Nephron progenitor cell (in vitro differentiated cells): ENCODE results near the gene PTBP3.

ENCODE experiments used
- DNase-seq: peaks from one replicate; pipeline ENCODE4 v3.0.0; 2021
- H3K27ac Mint-ChIP-seq: 2 replicates; pipeline ENCODE4 v1.8.0; 2021; ENCODE audit warnings: mild to moderate bottlenecking, moderate library complexity, mixed read lengths
- H3K27me3 Mint-ChIP-seq: 2 replicates; pipeline ENCODE4 v1.8.0; 2021; ENCODE audit warnings: mild to moderate bottlenecking, low read depth, mixed read lengths; ENCODE audit not compliant: poor library complexity
- H3K36me3 Mint-ChIP-seq: 2 replicates; pipeline ENCODE4 v1.8.0; 2021; ENCODE audit warnings: low read depth, mixed read lengths
- H3K4me1 Mint-ChIP-seq: 2 replicates; pipeline ENCODE4 v1.8.0; 2021; ENCODE audit warnings: mixed read lengths
- H3K4me3 Mint-ChIP-seq: 2 replicates; pipeline ENCODE4 v1.8.0; 2021; ENCODE audit warnings: mild to moderate bottlenecking, moderate library complexity, mixed read lengths
- H3K9me3 Mint-ChIP-seq: 2 replicates; pipeline ENCODE4 v1.8.0; 2021; ENCODE audit warnings: mild to moderate bottlenecking, moderate library complexity, mixed read lengths
- TF ChIP-seq, protein P1 (sequence below): fragments of 200-600 bp; sonication (generic); IDR thresholded peaks from 2 replicates; pipeline ENCODE4 v1.5.0; 2021; ENCODE audit warnings: antibody characterized with exemption

Gene PTBP3

DNA sequence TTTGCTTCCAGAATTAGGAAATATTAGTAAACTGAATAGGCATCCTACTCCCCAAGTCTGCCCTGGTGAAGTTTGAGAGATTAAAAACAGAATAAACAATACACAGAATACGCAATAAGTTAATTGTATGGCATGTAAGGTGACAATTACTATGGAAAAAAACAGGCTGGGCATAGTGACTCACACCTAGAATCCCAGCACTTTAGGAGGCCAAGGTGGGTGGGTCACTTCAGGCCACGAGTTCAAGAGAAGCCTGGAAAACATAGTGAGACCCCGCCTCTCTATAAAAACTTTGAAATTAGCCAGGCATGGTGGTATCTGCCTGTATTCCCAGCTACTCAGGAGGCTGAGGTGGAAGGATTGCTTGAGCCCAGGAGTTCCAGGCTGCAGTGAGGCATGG is 94.1 kb downstream of the PTBP3 start:
- TF ChIP-seq, protein P1, sequence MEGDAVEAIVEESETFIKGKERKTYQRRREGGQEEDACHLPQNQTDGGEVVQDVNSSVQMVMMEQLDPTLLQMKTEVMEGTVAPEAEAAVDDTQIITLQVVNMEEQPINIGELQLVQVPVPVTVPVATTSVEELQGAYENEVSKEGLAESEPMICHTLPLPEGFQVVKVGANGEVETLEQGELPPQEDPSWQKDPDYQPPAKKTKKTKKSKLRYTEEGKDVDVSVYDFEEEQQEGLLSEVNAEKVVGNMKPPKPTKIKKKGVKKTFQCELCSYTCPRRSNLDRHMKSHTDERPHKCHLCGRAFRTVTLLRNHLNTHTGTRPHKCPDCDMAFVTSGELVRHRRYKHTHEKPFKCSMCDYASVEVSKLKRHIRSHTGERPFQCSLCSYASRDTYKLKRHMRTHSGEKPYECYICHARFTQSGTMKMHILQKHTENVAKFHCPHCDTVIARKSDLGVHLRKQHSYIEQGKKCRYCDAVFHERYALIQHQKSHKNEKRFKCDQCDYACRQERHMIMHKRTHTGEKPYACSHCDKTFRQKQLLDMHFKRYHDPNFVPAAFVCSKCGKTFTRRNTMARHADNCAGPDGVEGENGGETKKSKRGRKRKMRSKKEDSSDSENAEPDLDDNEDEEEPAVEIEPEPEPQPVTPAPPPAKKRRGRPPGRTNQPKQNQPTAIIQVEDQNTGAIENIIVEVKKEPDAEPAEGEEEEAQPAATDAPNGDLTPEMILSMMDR, result no peak
- H3K36me3 Mint-ChIP-seq, result peaks cover 12% of the 10 kb centered on the region
- no peak overlapping the region for H3K4me3 Mint-ChIP-seq
- no peak overlapping the region for H3K27ac Mint-ChIP-seq
- no peaks in the 10 kb centered on the region for H3K4me1 Mint-ChIP-seq
- DNase-seq, result no peak
- no peaks in the 10 kb centered on the region for H3K27me3 Mint-ChIP-seq
- H3K9me3 Mint-ChIP-seq, result no peaks in the 10 kb centered on the region

DNA sequence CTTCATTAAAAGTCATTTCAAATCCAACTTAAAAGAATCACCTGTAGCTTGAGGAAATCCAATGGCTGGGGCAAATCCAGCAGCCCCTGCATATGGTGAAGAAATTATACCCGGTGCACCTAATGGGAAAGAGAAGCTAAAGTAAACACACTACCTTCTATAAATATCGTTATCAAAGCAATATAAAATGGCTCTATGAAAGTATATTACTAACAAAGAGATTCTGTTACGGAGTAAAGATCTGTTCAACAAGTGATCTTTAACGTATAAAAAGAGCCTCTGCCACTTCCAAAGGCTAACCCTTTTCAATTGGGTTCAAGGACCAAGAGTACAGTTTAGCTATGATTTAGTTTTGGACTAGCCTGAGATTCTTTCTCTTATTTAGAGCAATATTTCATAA is 98.6 kb downstream of the PTBP3 start:
- H3K9me3 Mint-ChIP-seq, result no peaks in the 10 kb centered on the region
- H3K27me3 Mint-ChIP-seq, result no peaks in the 10 kb centered on the region
- H3K27ac Mint-ChIP-seq, result no peak overlapping the region
- H3K4me1 Mint-ChIP-seq, result peaks cover 7% of the 10 kb centered on the region
- TF ChIP-seq, protein P1, result no peak
- H3K36me3 Mint-ChIP-seq, result peaks cover 11% of the 10 kb centered on the region
- H3K4me3 Mint-ChIP-seq, result no peak overlapping the region
- DNase-seq, result no peak

DNA sequence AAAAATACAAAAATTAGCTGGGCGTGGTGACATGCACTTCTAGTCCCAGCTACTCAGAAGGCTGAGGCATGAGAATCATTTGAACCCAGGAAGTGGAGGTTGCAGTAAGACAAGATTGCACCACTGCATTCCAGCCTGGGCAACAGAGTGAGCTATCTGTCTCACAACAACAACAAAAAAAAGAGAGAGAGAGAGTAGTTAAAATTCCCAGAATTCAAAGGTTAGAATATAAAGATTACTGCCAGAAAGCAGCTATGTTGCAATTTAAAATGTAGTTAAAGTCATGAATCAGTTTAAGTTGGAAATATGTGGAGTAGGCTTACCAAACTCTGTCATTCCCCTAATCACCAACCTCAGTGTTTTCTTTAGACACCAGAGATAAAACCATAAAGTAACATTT is 99.7 kb downstream of the PTBP3 start:
- TF ChIP-seq, protein P1, result no peak

DNA sequence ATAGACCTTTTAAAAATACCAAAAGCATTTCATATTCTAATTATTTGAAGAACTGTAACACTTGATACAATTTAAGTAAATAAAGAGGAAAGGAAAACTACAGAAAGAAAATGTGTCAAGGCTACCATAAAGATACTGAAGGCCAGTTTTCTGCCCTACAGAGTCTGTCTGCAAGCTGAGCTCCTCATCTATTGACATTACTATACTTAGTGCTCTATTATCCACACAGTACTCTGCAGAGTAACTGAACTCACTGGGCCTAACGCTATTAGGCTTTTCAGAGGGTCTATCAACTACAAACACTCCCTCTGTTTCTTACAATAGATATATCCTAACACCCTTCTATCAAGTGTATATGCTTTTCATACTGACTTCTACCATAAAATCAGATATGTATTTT is 101.2 kb downstream of the PTBP3 start:
- H3K4me3 Mint-ChIP-seq, result no peak overlapping the region
- H3K9me3 Mint-ChIP-seq, result no peaks in the 10 kb centered on the region
- H3K27ac Mint-ChIP-seq, result peak overlapping the region; percentile 52
- DNase-seq, result no peak
- H3K27me3 Mint-ChIP-seq, result no peaks in the 10 kb centered on the region
- peaks cover 28% of the 10 kb centered on the region for H3K36me3 Mint-ChIP-seq
- TF ChIP-seq, protein P1, result no peak
- peaks cover 7% of the 10 kb centered on the region for H3K4me1 Mint-ChIP-seq

More for the DNA sequence above, 99.7 kb downstream of the PTBP3 start:
- H3K27me3 Mint-ChIP-seq, result no peaks in the 10 kb centered on the region
- H3K4me3 Mint-ChIP-seq, result no peak overlapping the region
- H3K9me3 Mint-ChIP-seq, result no peaks in the 10 kb centered on the region
- no peak overlapping the region for H3K27ac Mint-ChIP-seq
- DNase-seq, result no peak
- peaks cover 16% of the 10 kb centered on the region for H3K36me3 Mint-ChIP-seq
- H3K4me1 Mint-ChIP-seq, result peaks cover 7% of the 10 kb centered on the region

DNA sequence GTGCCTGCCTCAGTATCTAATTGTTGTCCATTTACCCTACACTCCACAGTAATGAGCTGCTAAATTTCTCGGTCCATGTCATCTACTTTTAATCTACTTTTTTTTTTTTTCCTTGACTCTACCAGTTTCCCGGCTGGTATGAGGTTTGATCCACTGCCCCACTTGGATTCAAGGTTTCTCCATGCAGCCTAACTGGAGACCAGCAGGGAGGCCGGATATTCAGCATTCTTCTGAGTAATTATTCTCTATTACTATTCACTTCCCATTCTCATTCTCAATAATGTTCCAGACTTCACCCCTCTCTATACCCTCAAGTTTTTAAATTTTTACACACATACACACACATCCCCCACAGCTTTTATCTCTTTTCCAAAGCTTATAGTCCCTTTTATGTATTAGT is 107.3 kb downstream of the PTBP3 start:
- TF ChIP-seq, protein P1, result no peak
- Mint-ChIP-seq H3K9me3 (no peaks in the 10 kb centered on the region), H3K4me1 (peaks cover 5% of the 10 kb centered on the region), H3K36me3 (peaks cover 69% of the 10 kb centered on the region), H3K4me3 (no peak overlapping the region), H3K27ac (no peak overlapping the region), H3K27me3 (no peaks in the 10 kb centered on the region)
- no peak for DNase-seq

DNA sequence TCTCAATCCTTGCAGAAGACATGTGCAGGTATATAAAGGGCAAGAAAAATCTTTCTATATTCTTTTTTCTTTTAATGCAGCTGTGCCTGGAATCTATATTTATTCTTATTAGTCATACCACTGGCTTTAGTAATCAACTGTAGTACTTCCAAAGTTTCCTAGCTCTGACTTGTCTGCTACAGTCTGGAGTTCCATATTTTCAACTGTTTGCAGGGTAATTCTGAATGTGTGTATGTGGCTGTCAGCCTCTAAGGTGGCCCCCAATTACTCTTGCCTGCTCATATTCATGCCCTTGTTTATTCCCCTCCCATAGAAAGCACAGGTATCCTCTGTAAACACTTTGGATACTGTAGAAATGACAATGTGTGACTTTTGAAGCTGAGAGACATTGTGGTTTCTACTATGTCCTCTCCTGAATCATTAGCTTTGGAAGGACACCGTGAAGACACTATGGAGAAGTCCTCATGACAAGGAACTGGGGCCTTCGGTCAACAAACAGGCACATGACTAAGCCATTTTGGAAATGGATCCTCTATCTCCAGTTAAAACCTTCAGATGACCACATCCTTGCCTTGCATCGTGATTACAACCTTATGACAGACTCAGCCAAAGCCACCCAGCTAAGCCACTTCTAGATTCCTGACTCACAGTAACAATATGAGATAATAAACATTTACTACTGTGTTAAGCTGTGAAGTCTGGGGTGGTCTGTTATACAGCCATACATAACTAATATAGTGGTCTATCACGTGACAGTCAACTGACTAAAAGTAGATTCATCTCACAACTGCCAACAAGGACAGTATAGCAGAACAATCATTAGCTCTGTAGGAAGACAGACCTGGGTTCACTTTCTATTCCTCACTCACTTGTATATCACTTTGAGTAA is 108.8 kb downstream of the PTBP3 start:
- H3K4me3 Mint-ChIP-seq, result no peak overlapping the region
- TF ChIP-seq, protein P1, result no peak
- peaks cover 59% of the 10 kb centered on the region for H3K36me3 Mint-ChIP-seq
- no peaks in the 10 kb centered on the region for H3K27me3 Mint-ChIP-seq
- H3K9me3 Mint-ChIP-seq, result no peaks in the 10 kb centered on the region
- H3K4me1 Mint-ChIP-seq, result no peaks in the 10 kb centered on the region
- peak overlapping the region; percentile 26 for H3K27ac Mint-ChIP-seq
- no peak for DNase-seq
